Activated naive CD4-positive, alpha-beta T cell (primary cell): ENCODE data around the gene RETREG1.

Experiments
- DNase-seq, 4 experiments: peaks; one replicate each; lab custom pipeline; 2025; lab: John Stamatoyannopoulos, UW

RETREG1 gene

DNA sequence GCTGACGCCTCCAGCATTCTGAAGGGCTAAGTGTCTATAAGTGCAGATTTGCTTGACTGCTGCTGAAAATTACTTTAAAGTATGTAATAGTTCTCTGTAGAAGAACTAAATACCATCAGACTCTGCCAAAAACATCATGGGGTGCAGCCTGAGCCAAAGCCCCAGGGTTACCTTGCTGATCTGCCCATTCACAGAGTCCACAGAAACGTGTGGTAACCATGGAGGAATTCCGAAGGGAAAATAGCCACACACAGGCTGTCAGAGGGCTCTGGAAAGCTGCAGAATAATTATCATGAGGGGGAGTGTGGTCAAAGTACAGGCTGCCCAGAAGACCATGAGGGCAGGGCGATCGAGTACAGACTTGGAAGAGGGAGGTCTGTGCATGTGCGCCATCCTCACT, 36.4 kb downstream of the RETREG1 start:
- DNase-seq, result no peak

DNA sequence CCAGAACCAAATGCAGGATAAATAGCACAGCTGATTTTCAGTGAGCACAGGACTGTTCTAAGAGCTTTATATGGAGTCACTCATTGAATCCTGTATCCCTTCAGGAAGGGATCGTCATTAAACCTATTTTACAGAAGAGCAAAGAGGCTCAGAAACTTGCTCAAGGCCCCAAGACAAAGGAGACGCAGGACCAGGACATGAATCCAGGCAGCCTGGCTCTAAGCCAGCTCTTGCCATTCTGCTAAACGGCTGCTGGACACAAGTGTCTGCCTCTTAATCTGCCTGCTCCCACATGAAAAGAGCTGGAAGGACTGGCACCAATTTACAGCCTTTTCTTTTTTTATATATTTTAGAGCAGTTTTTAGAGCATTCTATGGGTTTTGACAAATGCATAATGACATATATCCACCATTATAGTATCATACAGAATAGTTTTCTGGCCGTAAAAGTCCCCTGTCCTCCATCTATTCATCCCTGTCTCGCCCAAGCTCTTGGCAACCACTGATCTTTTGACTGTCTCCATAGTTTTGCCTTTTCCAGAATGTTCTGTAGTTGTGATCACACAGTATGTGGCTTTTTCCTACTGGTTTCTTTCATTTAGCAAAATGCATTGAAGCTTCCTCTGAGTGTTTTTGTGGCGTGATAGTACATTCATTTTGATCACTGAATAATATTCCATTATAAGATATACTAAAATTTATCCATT, 37.5 kb downstream of the RETREG1 start:
- DNase-seq, result no peak

DNA sequence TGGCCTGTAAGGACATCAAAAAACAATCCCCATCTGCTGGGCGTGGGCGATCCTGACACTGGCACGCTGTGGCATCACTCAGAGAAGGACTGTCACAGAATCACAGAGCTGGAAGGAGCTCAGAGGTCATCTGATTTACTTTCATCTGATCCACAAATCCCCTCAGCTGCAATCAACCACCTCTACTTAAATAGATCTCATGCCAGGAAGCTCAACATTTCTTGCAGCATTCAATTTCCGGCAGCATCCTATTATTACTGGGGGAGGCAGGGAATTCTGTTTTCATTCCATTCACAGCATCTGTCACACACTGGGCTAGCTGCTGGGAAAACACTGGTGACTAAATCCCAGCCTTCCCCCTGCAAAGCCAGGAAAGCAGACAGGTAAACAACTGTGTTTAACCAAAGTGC, 38.3 kb downstream of the RETREG1 start:
- no peak for DNase-seq

DNA sequence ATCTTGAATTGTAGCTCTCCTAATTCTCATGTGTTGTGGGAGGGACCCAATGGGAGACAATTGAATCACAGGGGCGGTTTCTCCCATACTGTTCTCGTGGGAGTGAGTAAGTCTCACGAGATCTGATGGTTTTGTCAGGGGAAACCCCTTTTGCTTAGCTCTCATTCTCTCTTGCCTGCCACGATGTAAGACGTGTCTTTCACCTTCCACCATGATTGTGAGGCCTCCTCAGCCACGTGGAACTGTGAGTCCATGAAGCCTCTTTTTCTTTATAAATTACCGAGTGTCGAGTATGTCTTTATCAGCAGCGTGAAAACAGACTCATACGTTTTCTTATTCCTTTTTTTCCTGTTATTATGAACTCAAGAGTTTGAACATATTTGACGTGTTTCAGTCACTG, 39.1 kb downstream of the RETREG1 start:
- no peak for DNase-seq

DNA sequence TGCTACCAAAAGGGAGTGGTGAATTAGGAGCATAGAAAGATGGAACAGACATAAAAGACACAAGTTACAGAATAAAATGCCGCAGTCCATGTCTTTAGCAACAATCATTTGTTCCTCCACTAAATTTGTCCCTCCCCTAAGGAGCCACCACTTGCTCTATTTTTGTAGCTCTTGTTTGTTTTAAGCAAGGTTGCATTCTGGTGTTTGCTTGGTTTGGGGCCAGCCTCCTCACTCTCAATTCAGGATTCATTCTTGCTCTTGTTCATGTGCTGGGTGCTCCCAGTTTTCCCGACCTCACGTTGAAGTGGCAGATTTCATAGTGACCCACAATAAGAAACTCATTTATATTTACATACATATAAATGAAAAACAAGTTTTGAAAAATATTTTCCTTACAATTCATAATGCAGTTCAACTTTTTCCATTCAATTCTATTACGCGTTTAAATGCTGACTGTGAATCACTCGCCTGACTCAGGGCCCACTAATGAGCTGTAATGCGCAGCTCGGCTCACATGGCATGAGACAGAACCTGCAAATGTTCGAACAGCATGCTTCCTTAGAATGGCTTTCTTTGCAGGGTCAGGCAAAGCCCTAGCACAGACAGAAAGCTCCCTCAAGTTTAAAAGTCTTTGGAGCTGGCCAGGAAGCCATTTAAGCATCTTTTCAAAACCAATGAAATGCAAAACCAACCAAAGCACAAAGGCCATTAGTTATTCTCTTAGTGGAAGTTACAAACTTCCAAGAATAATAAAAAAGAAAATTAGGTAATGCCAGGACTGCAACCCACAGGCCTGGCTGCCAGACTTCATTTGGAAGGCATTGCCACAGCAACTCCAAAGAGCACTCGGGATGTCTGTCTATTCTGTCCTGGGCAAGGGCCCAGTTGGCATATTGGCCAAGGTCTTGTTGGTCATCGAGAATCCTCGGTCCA, 41.7 kb downstream of the RETREG1 start:
- DNase-seq, result no peak

DNA sequence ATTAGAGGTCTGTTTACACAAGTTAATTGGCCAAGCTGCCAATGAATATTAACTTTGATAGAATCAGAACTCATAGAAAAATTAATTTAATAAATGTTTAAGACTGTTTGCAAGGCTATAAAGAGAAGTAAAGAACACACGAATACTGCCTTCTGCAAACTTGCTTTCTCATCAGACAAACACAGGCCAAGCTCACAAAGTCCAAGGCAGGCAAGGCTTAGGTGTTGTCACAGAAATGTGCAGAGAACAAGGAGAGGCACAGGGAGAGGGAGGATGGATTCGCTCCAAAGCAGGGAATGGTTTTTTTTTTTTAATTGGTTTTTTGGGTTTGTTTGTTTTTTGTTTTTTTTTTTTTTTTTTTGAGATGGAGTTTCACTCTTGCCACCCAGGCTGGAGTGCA, 43.4 kb downstream of the RETREG1 start:
- no peak for DNase-seq

DNA sequence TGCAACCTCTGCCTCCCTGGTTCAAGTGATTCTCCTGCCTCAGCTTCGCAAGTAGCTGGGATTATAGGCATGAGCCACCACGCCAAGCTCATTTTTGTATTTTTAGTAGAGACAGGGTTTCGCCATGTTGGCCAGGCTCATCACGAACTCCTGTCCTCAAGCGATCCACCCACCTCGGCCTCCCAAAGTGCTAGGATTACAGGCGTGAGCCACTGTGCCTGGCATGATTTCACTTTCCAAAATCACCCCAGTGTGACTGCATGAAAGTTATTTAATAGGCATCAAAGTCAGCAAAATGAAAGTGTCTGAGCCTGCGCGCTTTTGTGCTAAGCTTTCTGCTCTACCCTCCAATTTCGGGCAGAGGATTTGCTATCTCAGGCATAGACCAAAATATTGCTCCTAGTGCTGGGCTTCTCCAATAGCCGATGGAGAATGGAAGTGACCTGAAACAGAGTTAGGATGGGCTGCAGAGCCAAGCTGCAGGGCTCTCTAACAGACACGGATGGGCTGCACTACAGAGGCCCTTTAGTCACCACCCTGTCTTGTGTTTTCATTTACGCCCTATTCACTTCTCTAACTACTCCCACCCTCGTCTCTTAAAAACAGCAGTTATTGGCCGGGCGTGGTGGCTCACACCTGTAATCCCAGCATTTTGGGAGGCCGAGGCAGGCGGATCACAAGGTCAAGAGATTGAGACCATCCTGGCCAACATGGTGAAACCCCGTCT, 44.3 kb downstream of the RETREG1 start:
- DNase-seq, result no peak

DNA sequence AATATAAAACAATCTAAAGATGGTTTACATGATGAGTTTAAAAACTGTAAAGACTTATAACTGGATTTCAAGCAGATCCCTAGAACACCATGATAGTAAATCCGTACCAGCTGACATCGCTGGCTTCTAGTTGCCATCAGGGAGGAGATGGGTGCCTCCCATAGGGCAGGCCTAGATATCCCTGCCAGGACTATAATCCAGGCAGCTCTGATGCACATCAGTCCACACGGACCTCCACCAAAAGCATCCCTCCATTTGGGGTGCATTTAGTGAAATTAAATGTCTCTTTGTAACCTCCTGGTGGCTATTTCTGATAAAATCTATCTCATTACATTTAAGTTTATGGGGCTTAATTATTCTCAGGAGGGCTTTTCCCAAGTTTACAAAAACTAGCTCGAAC, 45.8 kb downstream of the RETREG1 start:
- no peak for DNase-seq

DNA sequence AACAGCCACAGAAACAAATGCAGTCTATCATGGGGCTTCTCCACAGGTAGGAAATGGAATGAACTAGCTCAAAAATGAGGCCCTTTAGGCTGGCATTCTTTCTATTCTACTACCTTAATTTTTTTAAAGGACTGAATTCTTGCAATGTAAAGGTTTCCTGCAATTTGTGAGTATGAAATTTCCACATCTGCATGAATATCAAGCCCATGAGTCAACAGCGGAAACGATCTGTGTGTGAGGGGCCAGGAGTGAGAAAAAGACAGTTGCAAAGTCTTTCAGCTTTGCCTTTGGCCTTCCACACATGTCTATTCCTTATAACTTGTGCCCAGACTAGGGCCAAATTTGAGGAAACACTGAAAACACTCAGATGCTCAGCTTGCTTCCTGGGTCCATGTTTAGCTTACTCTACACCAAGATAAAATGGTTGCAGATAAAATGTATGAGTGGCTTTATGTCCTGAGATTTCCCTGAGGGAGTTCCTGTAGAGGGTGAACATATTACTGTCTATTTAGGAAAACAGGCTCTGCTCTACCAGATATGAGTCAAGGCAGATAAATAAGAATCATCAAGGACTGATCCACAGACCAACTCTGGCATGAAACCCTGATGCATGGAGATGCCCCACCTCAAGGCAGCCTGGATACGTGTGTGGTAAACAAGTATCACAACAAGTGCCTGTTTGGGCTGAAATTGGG, 46.5 kb downstream of the RETREG1 start:
- DNase-seq, result no peak

DNA sequence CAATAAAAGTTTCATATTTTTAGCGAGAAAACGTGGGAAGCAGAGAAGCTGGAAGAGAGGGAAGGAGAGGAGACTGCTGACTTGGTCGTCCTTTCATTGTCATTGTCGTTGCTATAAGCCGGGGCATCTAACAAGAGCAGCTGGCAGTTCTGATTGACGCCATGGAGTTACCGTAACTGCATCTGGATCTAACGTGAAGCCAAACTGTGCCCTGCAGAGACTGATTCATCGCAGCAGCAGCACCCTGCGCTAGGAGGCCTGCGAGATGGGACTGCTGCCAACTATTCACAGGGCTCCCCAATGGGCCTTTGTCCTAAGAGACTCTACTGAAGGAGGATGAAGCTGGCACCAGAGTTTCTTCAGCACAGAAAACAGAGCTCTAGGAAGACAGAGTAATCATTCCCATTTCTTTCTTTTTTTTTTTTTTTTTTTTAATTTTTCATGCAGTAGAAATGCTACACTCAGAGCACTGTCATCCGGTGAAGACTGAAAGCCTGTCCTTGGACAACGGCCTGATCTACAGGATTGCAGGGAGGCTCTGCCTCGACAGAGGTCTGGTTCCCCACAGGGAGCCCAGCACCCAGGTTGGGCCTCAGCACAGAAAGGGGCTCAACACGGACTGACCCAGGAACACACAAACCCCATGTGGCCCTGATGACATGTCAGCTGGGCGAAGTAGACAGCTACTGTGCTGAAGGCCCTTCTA, 47.8 kb downstream of the RETREG1 start:
- DNase-seq, result no peak

DNA sequence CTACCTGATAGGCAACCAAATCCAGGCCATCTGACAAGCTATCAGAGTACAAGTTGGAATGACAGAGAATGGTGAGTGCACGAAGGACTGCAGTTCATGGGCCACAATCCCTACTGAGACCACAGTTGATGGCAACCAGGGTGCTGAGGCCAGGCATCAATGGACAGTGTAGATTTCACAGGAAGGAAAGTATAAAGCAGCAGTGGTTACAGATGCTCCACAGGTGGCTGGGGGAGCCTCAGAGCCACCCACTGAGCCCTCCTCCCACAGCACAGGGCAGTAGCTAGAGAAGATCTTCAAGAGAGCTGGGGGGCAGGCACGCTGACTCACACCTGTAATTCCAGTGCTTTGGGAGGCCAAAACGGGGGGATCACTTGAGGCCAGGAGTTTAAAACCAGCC, 49.4 kb downstream of the RETREG1 start:
- no peak for DNase-seq

DNA sequence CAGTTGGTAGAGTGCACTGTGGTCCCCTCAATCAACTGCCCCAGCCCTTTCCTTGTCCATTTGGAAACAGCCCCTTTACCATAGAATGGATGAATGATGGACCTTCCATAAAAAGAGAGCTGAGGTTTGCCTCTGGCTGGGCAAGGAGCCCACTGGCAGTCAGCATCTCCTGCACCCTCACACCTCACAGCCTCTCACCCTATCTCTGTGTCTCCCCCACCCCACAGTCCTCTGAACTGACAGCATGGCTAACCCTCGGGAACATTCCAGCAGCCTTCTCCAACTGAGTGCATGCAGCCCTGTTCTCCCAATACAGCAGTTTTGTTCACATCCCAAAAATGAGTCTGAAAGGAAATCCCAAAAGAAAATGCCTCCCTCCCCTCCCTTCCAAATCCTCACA, 51.7 kb downstream of the RETREG1 start:
- DNase-seq, result no peak

DNA sequence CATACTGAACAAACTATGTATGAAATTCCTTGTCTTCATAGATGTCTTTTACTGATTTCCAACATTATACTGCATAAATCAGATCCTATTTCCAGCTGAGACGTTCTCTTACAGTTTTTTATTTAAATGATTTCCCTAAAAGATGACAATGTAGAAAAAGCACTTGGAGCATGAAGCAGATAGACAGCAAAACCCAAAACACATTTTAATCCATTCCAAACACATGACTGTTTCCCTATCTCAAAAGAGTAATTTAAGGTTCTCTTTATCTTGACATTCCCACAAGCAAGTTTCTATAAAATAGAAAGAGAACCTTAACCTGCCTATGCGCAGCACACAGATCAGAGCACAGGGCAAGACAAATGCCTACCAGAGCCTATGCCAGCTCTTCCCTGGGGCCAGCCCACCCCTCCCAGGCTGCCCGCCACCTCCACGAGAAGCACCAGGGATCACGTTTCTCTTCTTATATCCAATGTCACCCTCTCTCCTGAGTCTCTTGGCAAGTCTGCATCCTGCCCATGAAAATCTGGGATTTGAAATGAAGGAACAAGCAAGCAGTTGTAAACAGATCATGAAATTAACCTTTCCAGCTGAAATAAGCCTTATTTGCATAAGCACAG, 52.4 kb downstream of the RETREG1 start:
- DNase-seq, result no peak

DNA sequence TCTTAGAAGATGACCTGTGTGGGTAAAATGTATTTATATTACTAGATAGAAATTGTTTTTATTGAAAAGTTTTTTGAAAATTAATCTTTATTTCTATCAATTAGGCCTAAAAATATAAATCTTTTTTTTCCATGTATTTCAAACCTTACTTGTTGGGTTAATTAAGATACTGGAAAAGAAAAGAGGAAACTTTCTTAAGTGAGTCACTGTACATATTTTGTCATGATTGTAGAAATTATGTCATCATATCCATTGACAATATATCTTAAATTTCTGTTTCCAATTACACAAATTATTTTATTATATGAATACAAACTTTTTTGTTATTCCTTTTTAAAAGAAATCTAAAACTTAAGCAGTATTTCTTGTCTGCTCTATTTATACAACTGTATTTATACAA, 53.1 kb downstream of the RETREG1 start:
- no peak for DNase-seq

DNA sequence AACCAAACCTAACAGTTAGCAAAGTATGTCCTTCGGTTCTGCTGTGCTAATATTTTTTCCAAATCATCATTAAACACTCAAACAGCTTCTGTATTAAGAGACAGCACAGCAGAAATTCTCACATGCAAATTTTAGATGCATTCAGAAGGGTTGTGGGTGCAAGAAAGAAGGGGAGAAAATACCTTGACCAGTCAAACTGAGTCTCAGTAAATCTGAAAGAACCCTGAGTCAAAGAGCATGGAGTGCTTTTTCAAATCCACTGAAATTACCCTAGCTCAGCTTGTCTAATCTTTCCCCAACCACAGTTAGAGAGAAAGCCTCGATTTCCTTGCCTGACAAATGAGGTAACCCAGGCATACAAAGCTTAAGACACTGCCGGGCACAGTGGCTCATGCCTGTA, 55.1 kb downstream of the RETREG1 start:
- DNase-seq, result no peak

DNA sequence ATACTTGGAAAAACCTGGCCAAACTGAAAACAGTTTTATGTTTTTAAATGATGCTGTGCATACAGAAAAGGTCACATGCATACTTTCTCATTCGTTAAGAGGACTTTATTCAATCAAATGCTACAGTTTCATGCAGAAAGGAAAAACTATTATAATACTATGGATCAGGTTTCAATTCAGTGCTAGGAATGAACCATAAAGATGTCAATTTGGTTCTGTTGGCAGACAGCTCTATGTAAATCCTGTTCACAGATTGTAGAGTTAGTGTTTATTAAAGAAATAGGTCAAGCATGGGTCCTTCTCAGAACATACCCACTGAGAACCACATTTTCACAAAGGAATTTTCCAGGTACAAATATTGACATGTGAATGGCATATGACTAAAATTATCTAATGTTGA, 57.1 kb downstream of the RETREG1 start:
- no peak for DNase-seq

DNA sequence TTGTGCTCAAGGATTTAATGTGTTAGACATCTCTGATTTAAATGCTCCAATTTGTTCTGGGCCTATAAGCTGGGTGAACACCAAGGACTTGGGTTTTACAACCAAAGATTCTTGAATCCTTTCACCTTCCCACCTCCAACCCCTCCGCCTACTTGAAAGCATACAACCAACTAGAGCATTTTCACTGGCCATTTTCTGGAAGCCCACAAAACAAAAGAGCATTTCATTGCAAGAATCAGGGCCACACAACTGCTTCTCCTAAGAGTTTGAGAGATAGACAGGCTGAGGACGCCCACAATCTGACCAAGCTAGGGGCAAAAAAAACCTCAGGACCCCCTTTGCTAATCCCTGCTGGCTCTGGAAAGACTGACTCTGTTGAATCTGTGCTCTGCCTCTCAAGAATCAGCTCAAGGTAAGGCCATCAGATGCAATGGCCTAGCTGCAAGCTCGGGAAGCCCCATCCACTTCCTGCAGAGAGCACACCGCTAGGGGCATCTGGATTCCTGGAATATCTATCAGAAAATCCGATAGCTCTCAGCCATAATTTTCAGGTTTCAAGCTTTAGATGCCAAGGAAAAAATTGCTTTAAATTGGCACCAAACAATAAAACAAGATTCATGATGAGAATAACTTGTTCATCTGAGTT, 57.7 kb downstream of the RETREG1 start:
- DNase-seq, result no peak

DNA sequence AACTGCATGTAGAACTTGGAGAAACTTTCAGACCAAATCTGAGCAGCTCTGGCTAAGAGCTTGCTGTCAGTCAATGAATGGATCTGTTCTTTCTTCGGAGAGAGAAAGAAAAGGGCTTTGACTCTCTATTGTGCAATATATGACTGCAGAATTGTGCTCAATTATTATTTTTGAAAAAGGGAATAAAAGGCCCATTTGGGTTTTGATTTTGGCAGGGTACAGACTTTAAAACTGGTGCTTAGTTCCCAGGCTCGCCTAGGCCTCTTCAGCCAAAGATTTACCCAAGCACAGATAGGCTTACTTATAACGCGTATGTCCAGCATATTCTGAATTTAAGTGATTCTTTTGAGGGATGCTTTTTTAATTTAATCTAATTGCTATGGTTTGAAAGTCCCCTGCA, 59.3 kb downstream of the RETREG1 start:
- no peak for DNase-seq

DNA sequence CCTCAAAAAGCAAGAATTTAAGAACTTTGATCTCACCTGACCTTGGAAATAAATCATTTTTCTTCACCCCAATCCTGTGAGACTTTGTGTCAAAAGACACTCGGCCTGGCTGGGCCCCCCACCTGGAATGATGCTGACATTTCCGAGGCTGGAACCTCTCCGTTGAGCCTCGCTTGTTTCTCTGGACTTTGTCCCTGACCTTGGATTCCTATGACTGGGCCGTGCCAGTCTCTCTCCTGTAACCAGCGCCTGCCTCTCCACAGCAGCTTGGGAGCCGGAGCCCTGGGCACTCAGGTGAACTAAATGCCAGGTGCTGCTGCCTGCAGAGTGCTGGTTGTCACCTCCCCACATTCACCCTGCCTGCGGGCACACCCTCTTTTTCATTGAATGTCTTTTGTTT, 62.7 kb downstream of the RETREG1 start:
- no peak for DNase-seq

DNA sequence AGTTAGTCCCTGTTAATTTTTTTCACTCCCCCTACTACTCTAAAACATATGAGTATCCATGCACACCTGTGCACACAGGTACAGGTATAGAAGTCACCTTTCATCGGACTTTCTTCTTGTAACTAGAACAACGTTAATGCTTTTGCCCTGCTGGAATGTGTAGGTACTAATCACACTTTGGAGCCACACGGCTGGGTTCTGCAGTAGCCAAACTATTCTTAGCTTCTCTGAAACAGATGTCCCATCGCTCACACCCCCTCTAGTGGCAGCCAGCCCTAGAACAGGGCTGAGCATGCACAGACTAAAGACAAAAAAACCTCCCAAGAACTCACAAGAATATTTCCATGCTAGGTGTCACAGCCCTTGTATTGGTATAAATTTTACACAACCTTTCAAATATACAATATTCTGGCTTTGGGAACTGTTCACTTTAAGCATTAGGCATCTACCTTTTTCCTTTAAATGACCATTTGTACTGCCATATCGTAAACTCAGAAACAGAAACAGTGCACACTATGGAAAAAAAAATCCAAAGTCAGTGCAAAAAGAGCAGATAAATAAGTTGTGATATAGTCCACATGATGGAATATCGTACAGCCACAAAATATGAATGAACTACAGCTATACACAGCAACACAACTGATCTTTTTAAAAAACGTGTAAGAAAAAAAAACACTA, 64.0 kb downstream of the RETREG1 start:
- peak in 2 of 4 experiments; percentile 18 to 43 for DNase-seq
